NCI-H526 treated with DMSO at 0.1 percent for 48 hours (cell line): ENCODE data around the gene DESI1.
"Not testable (repeated sequence)": the region's sequence is repeated elsewhere in the genome, so short reads cannot be mapped to it uniquely, and the experiment has no call there.

Source experiments
- DNase-seq: peaks from one replicate; lab custom pipeline; 2025; lab: John Stamatoyannopoulos, UW

Gene DESI1

GRCh38 chr22:41620589-41621098 is at the start of gene DESI1:
TSS of gene DESI1 (minus strand) at chr22:41621043. CDS start at chr22:41620839, 204 bp downstream.
- DNase-seq: no peak

DNA sequence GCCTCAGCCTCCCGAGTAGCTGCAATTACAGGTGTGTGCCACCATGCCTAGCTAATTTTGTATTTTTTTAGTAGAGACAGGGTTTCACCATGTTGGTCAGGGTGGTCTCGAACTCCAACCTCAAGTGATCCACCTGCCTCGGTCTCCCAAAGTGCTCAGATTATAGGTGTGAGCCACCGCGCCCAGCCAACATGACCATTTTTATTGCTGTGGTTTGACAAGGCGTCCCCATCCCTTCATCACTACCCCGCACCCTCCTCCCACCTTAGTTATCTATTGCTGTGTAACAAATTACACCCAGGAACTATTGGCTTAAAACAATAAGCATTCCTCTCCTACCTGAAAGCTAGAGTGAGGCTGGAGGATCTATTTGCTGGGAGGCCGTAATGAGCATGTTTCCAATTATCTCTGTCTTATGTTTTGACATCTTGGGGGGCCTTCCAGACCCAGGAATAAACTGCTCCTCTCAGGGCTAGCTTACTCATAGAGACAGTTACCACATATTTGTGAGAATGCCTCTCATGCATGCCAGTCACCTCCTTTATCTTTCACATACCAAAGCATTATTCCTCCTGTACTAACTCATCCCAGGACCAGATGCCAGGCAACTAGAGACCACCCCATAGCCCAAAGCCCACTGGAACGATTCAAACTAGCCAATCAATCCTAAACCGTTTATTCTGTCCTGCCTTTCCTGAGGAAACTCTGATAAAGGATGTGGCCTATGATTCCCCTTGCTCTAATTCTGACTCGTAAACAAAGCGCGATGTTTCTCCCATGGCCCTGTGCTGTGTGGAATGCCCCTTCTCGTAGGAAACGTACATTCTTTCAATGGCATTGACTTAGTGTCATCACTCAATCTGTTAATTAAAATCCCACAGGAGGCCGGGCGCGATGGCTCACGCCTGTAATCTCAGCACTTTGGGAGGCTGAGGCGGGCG is 48.4 kb upstream of the DESI1 start:
- no peak for DNase-seq

GRCh38 chr22:41664951-41665350 is 44.1 kb upstream of the DESI1 start:
- DNase-seq: no peak

GRCh38 chr22:41664490-41664889 is 43.6 kb upstream of the DESI1 start:
- no peak for DNase-seq

DNA sequence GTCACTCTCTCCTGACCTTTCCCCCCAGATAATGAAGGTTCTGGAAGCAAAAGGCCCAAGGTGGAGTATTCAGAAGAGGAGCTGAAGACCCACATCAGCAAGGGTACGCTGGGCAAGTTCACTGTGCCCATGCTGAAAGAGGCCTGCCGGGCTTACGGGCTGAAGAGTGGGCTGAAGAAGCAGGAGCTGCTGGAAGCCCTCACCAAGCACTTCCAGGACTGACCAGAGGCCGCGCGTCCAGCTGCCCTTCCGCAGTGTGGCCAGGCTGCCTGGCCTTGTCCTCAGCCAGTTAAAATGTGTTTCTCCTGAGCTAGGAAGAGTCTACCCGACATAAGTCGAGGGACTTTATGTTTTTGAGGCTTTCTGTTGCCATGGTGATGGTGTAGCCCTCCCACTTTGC is 42.8 kb upstream of the DESI1 start:
- not testable (repeated sequence) for DNase-seq

DNA sequence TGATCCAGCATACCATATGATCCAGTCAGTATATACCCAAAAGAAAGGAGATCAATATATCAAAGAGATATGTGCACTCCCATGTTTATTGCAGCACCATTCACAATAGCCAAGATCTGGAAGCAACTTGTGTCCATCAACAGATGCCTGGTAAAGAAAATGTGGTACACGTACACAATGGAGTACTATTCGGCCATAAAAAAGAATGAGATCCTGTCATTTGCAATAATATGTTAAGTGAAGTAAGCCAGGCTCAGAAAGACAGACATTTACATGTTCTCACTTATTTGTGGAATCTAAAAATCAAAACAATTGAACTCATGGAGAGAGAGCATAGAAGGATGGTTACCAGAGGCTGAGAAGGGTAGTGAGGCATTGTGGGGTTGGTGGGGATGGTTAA is 40.9 kb upstream of the DESI1 start:
- DNase-seq: no peak

DNA sequence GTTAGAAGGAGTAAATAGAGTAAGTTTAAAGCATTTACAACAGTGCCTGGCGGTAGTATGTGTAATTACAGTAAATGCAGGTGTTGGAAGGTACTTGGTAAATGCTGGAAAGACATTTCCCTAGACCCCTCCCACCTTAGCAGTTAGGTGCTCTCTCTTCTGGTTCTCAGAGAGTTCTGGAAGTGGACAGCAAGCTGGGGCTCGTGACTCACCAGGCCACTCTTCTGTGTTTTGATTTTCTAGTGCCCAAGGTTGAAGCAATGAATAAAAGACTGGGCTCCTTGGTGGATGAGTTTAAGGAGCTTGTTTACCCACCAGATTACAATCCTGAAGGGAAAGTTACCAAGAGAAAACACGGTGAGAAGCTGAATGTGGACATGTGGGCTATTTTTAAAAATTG is 40.2 kb upstream of the DESI1 start:
- DNase-seq: no peak

GRCh38 chr22:41660416-41660815 is 39.6 kb upstream of the DESI1 start:
- no peak for DNase-seq

DNA sequence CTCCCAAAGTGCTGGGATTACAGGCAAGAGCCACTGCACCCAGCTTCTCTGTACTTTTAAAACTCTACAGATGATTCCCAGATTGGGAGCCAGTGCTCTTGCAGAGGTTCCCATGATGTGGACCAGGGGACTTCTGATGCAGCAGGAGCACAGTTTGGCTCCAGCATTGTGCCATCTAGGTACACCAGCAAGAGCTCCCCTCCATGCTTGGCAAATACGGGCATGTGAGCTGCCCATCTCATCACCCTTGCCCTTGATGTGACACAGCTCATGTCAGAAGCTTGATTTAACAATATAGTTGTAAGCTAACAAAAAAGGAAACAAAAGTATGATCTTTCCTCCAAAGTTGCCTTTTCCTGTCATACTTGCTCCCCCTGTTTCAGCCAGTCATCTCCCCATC is 39.1 kb upstream of the DESI1 start:
- DNase-seq: no peak

DNA sequence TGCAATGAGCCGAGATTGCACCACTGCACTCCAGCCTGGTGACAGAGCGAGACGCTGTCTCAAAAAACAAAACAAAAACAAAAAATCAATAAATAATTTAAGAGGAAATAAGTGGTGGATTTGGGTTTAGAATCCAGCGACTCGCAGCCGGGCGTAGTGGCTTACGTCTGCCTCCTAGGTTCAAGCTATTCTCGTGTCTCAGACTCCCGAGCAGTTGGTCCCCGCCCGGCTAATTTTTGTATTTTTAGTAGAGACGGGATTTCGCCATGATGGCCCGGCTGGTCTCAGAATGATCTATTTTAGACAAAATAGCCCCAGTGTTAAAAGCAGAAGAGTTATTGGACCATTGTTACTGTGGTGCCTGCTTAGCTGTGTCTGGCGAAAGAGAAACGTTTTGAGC is 38.0 kb upstream of the DESI1 start:
- no peak for DNase-seq

DNA sequence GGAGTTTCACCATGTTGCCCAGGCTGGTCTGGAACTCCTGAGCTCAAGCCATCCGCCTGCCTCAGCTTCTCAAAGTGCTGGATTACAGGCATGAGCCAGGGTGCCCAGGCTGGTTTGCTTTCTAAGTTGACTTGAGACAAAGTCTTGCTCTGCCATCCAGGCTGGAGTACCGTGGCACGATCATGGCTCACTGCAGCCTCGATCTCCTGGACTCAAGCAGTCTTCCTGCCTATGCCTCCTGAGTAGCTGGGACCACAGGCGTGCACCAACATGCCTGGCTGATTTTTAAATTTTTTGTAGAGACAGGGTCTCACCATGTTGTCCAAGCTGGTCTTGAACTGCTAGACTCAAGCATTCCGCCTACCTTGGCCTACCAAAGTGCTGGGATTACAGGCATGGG is 36.9 kb upstream of the DESI1 start:
- DNase-seq: no peak

- DNase-seq: no peak
These were observed 35.7 kb upstream of the DESI1 start for GRCh38 chr22:41656556-41656955.

DNA sequence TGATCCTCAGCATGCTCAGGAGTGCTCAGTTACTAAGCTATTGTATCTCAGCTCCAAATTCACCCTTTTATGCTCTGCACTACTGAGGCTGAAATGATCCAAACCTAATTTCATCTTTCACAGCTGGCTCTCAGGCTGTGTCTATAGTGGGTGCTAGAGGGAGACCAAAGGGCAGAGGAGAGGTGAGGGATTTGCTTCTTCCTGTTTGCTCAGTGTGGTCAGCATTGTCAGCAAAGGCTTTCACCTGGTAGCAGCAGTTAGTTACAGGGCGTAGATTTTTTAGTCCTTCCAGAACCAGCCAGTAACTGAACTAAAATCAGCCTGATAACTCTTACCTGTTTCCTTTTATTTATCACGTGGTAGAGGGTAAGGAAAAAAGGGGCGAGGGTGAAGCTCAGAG is 33.5 kb upstream of the DESI1 start:
- no peak for DNase-seq

GRCh38 chr22:41650821-41651220 is 30.0 kb upstream of the DESI1 start:
- DNase-seq: no peak

DNA sequence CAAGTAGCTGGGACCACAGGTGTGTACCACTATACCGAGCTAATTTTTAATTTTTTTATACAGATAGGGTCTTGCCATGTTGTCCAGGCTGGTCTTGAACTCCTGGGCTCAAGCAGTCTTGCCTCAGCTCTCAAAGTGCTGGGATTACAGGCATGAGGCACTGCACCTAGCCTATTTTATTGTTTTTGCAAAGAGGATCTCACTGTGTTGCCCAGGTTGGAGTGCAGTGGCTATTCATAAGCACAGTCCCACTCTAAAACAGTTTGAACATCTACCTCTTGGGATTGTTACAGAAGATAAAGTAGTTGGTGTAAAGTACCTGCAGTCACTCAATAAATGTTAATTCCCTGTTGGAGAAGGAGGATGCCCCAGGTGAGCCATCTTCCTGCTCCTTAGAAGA is 29.4 kb upstream of the DESI1 start:
- DNase-seq: no peak

GRCh38 chr22:41648432-41648831 is 27.6 kb upstream of the DESI1 start:
- no peak for DNase-seq

- no peak for DNase-seq
These were observed 26.9 kb upstream of the DESI1 start for GRCh38 chr22:41647771-41648170.

DNA sequence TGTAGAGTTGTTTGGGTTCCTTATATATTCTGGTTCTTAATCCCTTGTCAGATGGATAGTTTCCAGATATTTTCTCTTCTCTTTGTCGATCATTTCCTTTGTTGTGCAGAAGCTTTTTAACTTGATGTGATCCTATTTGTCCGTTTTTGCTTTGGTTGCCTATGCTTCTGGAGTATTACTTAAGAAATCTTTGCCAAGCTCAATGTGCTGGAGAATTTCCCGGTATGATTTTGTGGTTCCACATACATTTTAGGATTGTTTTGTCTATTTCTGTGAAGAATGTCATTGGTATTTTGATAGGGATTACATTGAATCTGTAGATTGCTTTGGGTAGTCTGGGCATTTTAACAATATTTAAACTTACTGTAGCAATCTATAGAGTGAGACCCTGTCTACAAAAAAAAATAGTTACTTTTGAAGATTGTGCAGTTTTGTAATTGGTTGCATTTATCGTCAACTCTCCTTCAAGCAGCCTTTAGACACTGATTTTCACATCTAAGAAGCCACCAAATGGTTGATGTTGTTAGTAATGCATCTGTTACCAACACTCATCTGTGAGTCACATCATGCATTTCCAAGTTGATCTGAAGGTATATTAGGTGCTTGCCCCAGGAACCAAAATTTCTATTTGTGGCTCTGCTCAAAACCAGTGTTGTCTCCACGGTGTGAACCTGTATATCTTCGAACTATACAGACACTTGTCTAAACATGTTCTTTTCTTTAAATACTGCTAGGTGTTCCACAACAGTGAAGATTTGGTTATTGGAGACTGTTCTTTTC is 21.7 kb upstream of the DESI1 start:
- no peak for DNase-seq

- no peak for DNase-seq
These were observed 21.0 kb upstream of the DESI1 start for GRCh38 chr22:41641854-41642253.

DNA sequence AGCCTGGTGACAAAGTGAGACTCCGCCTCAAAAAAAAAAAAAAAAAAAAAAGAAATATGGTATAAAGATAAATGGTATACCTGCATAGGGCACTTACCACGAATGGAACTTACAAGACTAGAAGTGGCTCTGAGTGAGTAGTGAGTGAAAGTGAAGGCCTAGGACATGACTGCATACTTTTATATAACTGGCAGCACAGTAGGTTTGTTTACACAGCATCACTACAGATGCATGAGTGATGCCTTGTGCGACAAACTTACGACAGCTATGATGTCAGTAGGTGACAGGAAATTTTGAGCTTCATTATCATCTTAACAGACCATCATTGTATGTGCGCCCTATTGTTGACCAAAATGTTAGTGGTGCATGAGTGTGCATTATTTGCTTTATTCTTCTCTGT is 17.9 kb upstream of the DESI1 start:
- DNase-seq: no peak

GRCh38 chr22:41638124-41638523 is 17.3 kb upstream of the DESI1 start:
- DNase-seq: no peak

DNA sequence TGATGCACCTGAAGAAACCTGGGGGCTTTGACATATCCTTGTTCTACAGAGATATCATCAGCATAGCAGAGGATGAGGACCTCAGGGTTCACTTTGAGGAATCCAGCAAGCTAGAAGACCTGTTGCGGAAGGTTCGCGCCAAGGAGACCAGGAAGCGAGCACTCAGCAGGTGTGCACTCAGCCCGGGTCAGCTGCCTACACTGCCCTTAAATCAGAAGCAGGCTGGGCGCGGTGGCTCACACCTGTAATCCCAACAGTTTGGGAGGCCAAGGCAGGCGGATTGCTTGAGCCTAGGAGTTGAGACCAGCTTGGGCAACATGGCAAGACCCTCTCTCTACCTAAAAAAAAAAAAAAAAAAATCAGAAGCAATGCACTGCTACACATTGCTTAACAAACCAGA is 16.8 kb upstream of the DESI1 start:
- not testable (repeated sequence) for DNase-seq

DNA sequence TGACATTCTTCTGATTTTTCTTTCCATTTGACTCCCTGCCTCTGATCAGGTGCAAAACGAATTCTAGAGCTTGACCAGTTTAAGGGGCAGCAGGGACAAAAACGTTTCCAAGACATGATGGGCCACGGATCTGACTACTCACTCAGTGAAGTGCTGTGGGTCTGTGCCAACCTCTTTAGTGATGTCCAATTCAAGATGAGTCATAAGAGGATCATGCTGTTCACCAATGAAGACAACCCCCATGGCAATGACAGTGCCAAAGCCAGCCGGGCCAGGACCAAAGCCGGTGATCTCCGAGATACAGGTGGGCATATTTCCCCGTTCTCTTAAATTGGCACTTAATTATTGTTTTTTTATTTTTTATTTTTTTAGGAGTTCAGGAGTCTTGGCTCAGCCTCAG is 15.6 kb upstream of the DESI1 start:
- DNase-seq: no peak
